Measurements from ENCODE around the gene ZBTB39.

DNA sequence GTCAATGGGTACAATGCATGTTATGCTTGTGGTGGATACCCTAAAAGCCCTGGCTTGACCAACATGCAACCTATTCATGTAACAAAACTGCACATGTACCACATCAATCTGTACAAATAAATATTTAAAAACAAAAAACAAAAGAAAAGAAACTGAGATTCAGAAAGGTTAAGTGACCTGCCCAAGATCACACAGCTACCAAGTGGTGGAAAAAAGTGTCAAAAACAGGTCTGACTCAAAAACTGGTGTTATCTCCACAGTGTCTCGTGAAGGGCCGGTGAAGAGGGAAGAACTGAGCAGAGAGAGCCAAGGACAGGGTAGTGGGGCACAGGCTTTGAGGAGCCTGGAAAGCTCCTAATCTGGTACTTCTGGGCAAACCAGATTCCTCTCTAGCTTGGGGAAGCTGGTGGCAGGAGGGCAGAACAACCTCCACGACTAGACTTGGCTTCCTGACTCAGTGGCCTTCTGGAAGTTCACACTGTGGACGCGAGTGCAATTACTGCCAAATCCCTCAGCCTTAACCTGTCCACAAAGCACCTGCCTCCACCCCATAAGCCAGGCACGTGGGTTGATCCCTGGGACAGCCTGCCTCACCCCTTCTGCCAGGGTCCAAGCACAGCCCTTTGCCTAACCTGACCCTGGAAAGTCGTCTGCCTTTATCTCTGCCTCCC, 15.6 kb downstream of the ZBTB39 start:
- TF ChIP-seq EZH2 (IDR thresholded peaks at IDR 0.05; ENCODE audit: borderline replicate concordance, insufficient read depth, low read length, poor library complexity, severe bottlenecking) (no peak), RAD21 (conservative IDR thresholded peaks at IDR 0.05) (no peak), POLR2AphosphoS5 (IDR thresholded peaks at IDR 0.05) (no peak), SMC3 (conservative IDR thresholded peaks at IDR 0.05; ENCODE audit: poor library complexity) (no peak), TAF1 (IDR thresholded peaks at IDR 0.05; ENCODE audit: low read depth) (no peak)
- TF ChIP-seq, protein P1, sequence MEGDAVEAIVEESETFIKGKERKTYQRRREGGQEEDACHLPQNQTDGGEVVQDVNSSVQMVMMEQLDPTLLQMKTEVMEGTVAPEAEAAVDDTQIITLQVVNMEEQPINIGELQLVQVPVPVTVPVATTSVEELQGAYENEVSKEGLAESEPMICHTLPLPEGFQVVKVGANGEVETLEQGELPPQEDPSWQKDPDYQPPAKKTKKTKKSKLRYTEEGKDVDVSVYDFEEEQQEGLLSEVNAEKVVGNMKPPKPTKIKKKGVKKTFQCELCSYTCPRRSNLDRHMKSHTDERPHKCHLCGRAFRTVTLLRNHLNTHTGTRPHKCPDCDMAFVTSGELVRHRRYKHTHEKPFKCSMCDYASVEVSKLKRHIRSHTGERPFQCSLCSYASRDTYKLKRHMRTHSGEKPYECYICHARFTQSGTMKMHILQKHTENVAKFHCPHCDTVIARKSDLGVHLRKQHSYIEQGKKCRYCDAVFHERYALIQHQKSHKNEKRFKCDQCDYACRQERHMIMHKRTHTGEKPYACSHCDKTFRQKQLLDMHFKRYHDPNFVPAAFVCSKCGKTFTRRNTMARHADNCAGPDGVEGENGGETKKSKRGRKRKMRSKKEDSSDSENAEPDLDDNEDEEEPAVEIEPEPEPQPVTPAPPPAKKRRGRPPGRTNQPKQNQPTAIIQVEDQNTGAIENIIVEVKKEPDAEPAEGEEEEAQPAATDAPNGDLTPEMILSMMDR (IDR thresholded peaks at IDR 0.05; ENCODE audit: poor library complexity, severe bottlenecking), result no peak
- TF ChIP-seq, protein P2, sequence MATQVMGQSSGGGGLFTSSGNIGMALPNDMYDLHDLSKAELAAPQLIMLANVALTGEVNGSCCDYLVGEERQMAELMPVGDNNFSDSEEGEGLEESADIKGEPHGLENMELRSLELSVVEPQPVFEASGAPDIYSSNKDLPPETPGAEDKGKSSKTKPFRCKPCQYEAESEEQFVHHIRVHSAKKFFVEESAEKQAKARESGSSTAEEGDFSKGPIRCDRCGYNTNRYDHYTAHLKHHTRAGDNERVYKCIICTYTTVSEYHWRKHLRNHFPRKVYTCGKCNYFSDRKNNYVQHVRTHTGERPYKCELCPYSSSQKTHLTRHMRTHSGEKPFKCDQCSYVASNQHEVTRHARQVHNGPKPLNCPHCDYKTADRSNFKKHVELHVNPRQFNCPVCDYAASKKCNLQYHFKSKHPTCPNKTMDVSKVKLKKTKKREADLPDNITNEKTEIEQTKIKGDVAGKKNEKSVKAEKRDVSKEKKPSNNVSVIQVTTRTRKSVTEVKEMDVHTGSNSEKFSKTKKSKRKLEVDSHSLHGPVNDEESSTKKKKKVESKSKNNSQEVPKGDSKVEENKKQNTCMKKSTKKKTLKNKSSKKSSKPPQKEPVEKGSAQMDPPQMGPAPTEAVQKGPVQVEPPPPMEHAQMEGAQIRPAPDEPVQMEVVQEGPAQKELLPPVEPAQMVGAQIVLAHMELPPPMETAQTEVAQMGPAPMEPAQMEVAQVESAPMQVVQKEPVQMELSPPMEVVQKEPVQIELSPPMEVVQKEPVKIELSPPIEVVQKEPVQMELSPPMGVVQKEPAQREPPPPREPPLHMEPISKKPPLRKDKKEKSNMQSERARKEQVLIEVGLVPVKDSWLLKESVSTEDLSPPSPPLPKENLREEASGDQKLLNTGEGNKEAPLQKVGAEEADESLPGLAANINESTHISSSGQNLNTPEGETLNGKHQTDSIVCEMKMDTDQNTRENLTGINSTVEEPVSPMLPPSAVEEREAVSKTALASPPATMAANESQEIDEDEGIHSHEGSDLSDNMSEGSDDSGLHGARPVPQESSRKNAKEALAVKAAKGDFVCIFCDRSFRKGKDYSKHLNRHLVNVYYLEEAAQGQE (IDR thresholded peaks at IDR 0.05; ENCODE audit: borderline replicate concordance), result no peak
